ENCODE results near the gene GALNT12. TPM values are rescaled to one million over a fixed set of nuclear protein-coding genes. Genes with fewer than 3 reads are reported as not detected.
A peak's percentile ranks its signal among the peaks of the same experiment; 100 is the strongest.

GALNT12 gene
- total RNA-seq, 1 experiment from 2014 or later: 5.6 TPM

- in situ Hi-C loops (cut with HindIII; ENCODE audit: low sequenced_read_pairs): no loop called here
- DNase-seq (ENCODE audit: low spot score): peak; percentile 75
Observed at GRCh38 chr9:98796364-98797101, 10.9 kb upstream of the GALNT12 start, which contains the start of gene ANKS6. TSS of gene ANKS6 (minus strand) at chr9:98796555. CDS start at chr9:98796491, 64 bp downstream.

GRCh38 chr9:98797491-98797890 lies 10.0 kb upstream of the GALNT12 start:
- in situ Hi-C loops (cut with HindIII; ENCODE audit: low sequenced_read_pairs): no loop called here
- no peak for DNase-seq (ENCODE audit: low spot score)

- no peak for DNase-seq (ENCODE audit: low spot score)
- in situ Hi-C loops (cut with HindIII; ENCODE audit: low sequenced_read_pairs): no loop called here
Observed at GRCh38 chr9:98798254-98798653, 9.2 kb upstream of the GALNT12 start.

GRCh38 chr9:98801561-98801960 lies 5.9 kb upstream of the GALNT12 start:
- in situ Hi-C loops (cut with HindIII; ENCODE audit: low sequenced_read_pairs): no loop called here
- peak; percentile 91 for DNase-seq (ENCODE audit: low spot score)

GRCh38 chr9:98801969-98802371 lies 5.5 kb upstream of the GALNT12 start:
- DNase-seq (ENCODE audit: low spot score): peak; percentile 61
- in situ Hi-C loops (cut with HindIII; ENCODE audit: low sequenced_read_pairs): no loop called here

GRCh38 chr9:98804083-98804482 lies 3.4 kb upstream of the GALNT12 start:
- no peak for DNase-seq (ENCODE audit: low spot score)
- in situ Hi-C loops (cut with HindIII; ENCODE audit: low sequenced_read_pairs): no loop called here

- DNase-seq (ENCODE audit: low spot score): peak; percentile 57
- in situ Hi-C loops (cut with HindIII; ENCODE audit: low sequenced_read_pairs): no loop called here
Observed at GRCh38 chr9:98805506-98806272, 1.8 kb upstream of the GALNT12 start.

GRCh38 chr9:98806394-98807035 lies 955 bp upstream of the GALNT12 start:
- in situ Hi-C loops (cut with HindIII; ENCODE audit: low sequenced_read_pairs): no loop called here
- peak; percentile 85 for DNase-seq (ENCODE audit: low spot score)

- in situ Hi-C loops (cut with HindIII; ENCODE audit: low sequenced_read_pairs): no loop called here
- DNase-seq (ENCODE audit: low spot score): peak; percentile 37
Observed at GRCh38 chr9:98807814-98808195, 335 bp downstream of the GALNT12 start.

- in situ Hi-C loops (cut with HindIII; ENCODE audit: low sequenced_read_pairs): no loop called here
- peak; percentile 57 for DNase-seq (ENCODE audit: low spot score)
Observed at GRCh38 chr9:98808411-98808815, 943 bp downstream of the GALNT12 start.

GRCh38 chr9:98808875-98809274 lies 1.4 kb downstream of the GALNT12 start:
- DNase-seq (ENCODE audit: low spot score): no peak
- in situ Hi-C loops (cut with HindIII; ENCODE audit: low sequenced_read_pairs): no loop called here

GRCh38 chr9:98809311-98810101 lies 2.0 kb downstream of the GALNT12 start:
- DNase-seq (ENCODE audit: low spot score): peak; percentile 48
- in situ Hi-C loops (cut with HindIII; ENCODE audit: low sequenced_read_pairs): no loop called here

GRCh38 chr9:98810102-98810842 lies 2.8 kb downstream of the GALNT12 start:
- no peak for DNase-seq (ENCODE audit: low spot score)
- in situ Hi-C loops (cut with HindIII; ENCODE audit: low sequenced_read_pairs): no loop called here

- in situ Hi-C loops (cut with HindIII; ENCODE audit: low sequenced_read_pairs): no loop called here
- DNase-seq (ENCODE audit: low spot score): no peak
Observed at GRCh38 chr9:98811051-98811650, 3.7 kb downstream of the GALNT12 start.

GRCh38 chr9:98815391-98815951 lies 8.0 kb downstream of the GALNT12 start:
- in situ Hi-C loops (cut with HindIII; ENCODE audit: low sequenced_read_pairs): no loop called here
- DNase-seq (ENCODE audit: low spot score): no peak

GRCh38 chr9:98818764-98819163 lies 11.3 kb downstream of the GALNT12 start:
- in situ Hi-C loops (cut with HindIII; ENCODE audit: low sequenced_read_pairs): no loop called here
- DNase-seq (ENCODE audit: low spot score): no peak

- in situ Hi-C loops (cut with HindIII; ENCODE audit: low sequenced_read_pairs): no loop called here
- no peak for DNase-seq (ENCODE audit: low spot score)
Observed at GRCh38 chr9:98819231-98819630, 11.8 kb downstream of the GALNT12 start.

- peak; percentile 84 for DNase-seq (ENCODE audit: low spot score)
- in situ Hi-C loops (cut with HindIII; ENCODE audit: low sequenced_read_pairs): no loop called here
Observed at GRCh38 chr9:98821831-98822230, 14.4 kb downstream of the GALNT12 start.
